GM19452 (cell line): ENCODE data around the gene SLC39A11.

Source experiments
- ATAC-seq: cut with Tn5 transposase; IDR thresholded peaks from one replicate; pipeline ENCODE4 v1.9.1; 2021; ENCODE audit not compliant: unreplicated experiment

SLC39A11 gene

DNA sequence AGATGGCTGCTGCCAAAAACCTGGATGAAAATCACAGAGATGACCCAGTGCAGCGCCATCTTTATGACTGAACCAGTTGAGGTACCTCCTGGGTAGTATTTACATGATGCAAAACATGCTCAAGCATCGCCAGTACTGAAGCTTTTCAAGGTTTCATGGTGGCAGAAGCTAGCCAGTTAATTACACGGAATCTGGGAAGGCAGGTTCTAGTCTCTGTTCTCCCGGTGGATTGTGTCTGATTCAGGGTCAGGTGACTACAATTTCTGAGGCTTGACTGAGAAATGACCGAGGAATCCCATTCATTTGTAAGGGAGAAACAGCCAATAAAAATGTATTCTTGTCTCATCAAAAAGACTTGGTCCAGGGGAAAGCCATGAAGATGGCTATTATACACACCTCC is 209.1 kb downstream of the SLC39A11 start:
- ATAC-seq = no peak

DNA sequence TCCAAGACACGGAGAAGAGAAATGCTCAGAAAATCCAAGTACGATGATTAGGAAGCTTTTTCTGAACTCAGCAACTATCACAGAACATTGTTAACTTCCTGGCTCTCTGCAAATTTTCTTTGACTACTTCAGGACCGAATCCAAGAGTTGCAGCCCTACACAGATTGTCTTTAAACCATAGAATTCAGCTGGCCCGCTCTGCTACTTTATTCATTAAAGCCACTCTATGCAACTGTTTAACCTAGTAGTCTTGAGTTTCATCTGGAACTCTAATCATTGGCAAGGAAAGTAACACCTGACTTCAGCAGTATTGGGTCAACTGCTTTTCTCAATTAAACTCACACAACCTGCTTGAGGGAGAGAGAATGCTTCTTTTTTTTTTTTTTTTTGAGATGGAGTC is 210.1 kb downstream of the SLC39A11 start:
- no peak for ATAC-seq

DNA sequence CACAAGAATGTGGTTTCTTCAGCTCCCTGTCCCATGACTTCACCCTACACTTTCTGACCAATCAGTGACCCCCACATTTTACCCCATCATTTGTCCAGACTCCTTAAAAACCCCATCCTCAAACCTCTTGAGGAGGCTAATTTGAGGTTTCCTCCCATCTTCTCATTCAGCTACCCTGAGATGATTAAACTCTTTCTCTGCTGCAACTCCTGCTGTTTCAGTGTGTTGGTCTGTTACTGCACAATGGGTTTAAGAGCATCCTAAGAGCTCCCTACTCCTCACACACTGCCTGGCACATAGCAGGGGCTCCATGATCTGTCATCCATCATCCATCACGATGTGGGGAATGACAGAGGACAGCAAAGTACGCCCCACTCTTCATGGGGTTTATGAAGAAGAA is 212.6 kb downstream of the SLC39A11 start:
- no peak for ATAC-seq

DNA sequence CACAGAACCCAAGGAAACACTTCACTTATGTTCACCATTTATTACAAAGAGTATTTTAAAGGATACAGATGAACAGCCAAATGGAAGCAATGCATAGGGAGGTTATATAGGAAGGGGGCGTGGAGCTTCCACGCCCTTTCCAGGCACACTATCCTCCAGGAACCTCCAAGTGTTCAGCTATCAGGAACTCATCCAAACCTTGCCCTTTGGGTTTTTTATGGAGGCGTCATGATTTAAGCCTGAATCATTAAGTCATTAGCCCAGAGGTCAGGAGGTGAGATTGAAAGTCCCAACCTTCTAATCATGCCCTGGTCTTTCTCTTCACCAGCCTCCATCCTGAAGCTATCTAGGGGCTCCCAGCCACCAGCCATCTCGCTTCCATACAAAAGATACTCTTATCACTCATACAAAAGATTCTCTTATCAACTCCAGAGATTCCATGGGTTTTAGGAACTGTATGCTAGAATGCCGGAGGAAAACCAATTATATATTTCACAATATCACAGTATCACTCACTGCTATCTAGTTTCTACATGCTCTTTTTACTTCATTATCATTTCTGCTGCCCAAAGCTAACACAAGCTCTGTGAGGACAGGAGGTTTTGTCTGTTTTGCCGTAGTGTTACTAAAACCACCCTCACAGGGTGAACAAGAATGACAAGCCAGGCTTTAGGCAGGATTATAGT is 213.4 kb downstream of the SLC39A11 start:
- no peak for ATAC-seq

DNA sequence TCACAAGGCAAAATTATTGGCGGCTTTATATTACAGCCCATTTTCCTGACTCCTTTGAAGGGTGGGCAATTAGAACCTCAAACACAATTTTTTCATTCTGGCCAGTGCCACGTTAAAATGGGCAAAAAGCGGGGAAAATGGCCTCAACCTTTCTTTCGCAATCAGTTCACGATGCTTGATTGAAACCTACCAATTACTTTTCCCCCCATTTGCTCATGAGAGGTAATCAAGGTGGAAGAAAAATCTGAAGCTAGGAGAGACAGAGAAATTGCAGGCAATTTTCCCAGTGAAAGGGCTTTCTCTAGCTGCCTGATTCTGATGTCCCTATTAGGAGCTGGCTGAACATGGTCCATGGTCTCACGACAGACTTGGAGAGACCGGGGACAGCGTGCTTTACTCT is 215.1 kb downstream of the SLC39A11 start:
- ATAC-seq = no peak

DNA sequence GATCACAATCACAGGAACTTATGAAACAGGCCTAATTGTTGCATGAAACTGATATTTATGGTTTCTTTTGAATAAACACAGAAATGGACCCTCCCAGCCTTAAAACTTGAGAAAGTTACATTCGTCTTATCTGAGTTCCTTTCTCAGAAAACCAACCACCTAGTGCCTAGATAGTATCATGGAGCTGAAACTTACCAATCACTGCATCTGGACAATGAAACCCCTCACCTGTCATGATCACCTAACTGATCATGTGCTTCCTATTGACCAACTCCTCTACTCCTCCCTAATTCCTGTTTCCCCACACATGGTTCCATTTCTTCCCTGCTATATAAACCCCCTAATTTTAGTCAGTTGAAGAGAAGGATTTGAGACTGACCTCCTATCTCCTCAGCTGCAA is 216.1 kb downstream of the SLC39A11 start:
- ATAC-seq = no peak

DNA sequence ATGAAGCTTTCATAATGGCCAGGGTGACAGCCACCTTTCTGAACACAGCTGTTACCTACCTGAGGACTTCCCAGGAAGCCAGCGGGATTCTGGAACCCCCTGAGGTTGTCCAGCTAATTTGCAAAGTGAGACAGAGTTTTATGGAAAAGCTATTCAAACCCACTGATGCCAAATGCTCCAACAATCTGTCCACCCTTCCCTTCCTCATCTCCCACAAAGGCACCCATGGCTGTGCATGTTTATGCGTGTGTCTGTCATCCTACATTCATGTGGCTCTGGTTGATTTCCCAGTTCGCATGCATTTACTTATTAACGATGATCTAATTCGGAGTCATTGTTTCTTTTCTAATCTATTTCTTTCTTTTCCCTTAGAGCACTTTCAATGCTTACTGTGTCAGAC is 217.1 kb downstream of the SLC39A11 start:
- no peak for ATAC-seq

DNA sequence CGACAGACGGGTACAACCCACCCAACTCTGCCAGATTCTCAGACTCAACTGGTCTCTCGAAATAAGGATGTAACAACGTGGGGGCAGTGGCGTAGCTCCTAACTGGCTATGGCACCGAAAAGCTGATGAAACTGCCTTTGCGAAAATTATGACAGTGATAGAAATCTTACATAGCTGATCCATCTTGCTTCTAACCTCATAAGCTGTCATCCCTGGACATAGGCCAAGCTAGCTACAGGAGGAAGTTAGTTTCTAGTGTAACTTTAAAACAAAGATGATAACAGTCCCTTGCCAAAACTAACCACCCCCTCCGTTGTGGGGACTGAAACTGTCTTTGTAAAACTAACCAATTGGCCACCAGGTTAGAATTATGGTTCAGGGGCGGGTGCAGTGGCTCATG is 220.1 kb downstream of the SLC39A11 start:
- no peak for ATAC-seq

DNA sequence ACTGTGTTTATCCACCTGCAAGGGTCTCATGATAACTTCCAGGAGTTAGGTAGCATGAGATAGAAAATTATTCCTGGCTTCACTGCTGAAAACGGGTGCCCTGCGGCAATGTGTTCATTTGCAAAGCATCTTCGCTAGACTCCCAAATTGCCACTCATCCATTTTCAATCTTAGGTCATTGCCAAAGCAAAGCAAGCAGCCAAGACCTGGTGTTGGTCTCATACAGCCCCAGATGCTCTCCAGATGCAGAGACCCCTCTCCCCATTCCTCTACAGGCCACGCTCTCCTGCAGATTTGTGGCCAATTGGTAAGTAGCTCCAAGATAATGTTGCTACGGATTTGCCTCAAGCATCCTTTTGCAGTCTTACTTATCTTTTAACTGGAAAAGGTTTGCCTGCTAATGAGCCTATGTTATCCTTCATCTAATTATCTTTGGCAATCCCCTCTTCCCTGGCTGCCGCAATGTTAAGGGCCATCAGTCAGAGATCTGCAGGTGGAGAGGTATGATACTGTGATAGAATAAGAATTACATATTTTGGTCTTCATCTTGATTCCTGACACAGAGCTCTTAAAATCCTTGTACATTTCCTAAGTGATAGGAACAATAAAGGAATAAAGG is 222.0 kb downstream of the SLC39A11 start:
- no peak for ATAC-seq

DNA sequence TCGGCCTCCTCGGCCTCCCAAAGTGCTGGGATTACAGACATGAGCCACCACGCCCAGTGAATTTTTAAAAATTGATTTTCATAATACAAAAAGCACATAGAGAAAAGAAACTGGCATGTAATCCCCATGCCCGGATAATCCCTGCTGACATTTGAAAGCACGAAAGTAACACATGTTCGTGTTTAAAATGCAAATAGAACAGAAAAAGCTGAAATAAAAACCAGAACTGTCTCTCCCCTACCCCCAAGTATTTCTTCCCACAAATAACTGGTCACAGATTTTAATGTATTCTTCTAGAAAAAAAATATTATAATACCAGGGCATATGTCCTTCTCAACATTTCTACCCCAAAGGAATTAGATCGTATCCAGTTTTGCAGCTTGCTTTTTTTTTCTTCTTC is 222.9 kb downstream of the SLC39A11 start:
- no peak for ATAC-seq

DNA sequence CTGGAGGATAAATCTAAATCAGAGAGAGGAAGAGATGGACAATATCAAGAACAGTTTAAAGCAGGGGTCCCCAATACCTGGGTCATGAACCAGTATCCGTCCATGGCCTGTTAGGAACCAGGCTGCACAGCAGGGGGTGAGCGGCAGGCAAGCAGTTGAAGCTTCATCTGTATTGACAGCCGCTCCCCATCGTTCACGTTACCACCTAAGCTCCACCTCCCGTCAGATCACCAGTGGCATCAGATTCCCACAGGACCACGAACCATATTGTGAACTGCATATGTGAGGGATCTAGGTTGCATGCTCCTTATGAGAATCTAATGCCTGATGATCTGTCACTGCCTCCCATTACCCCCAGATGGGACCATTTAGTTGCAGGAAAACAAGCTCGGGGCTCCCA is 226.5 kb downstream of the SLC39A11 start:
- ATAC-seq = no peak

DNA sequence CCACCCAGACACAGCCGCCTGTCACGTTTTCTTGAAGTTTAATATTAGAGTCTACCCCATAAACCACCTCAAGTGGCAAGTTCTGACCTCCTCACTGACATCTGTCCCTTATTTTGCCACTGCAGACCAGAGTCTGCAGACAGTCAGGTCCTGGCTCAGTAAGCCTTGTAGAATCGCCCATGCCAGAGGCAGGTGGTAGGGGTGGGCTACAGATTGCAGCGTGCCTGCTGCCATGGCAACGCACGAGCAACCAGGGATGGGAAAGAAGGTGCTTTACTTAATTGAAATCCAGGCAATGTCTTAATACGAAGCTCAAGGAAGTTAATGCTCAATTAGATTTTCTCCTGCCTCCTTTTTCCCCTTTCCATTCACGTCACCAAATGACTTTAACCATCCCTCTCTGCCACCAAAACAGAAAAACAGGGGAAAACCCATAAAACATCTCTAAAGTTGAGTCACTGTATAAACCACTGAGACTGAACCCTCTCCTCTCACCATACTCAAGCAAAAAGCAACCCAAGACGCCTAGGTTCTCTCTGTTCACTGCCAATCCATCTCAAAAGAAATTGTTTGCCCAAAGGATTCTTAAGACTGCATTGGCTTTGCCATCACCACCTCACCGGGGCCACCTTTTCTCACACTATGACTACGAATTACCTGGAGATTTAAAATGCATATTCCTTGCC is 228.8 kb downstream of the SLC39A11 start:
- no peak for ATAC-seq

DNA sequence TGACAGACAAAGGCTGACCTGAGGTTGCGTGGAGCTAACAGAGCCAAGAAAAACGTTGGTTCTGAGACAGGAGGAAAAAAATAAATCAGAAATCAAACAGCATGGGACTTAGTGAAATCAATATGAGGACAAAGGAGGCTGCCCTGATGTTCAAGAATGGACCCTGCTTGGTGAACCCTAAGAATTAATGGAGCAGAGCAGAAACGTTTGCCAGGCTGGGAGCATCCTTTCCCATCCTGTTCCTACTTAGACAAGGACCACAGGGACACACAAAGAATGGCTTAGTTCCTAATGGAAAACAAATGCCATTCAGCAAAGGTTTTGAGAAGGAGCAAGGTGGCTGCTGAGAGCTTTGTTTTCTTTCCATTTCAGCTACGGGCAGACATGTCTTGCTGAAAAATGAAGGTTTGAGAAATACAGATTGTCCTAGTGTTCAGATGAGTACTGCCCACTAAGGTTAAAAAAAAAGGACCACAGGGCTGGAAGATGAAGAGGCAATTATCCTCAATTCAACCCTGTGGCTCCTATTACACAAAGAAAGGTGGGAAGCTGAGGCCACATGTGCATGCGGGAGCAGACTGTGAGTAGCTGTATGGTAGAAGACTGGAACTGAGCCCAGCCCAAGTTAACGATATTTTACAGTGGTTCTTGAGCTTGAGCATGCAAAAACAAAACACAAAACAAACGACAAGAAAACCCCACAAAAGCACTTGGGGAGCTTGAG is 230.1 kb downstream of the SLC39A11 start:
- no peak for ATAC-seq

DNA sequence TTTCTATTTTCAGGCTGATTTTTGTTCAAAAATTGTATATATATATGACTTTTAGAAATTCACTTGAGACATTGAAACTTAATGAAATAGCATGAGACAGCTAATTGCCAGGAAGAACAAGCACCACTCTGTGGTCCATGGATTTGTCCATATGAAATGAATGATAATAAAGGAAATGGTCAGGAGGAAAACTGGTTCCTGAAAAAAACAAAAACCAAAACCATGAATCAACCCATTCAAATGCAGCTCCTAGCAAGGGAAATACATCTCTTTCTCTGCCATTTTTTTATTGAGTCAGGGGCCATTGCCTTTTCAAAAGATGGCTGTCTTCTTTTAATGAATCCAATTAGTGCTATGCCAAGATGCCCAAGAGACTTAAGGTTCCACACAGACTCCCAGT is 230.7 kb downstream of the SLC39A11 start:
- ATAC-seq = no peak

DNA sequence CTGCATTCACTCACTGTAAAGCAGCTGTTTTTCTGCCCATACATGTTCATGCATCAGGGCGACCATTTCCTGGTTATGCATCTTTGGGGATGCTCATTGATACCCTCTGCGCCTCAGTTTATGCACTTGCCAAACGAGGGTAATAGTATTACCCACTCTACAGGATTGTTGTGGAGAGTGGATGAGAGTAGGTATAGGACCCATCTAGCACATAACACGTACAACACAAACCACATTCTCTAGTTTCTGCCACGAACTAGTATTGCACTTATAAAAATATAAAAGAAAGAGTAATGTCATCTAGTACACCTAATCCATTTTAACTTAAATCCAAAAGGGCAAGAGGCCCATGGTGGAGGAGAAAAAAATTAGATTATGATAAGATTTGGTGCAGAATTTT is 231.7 kb downstream of the SLC39A11 start:
- no peak for ATAC-seq

DNA sequence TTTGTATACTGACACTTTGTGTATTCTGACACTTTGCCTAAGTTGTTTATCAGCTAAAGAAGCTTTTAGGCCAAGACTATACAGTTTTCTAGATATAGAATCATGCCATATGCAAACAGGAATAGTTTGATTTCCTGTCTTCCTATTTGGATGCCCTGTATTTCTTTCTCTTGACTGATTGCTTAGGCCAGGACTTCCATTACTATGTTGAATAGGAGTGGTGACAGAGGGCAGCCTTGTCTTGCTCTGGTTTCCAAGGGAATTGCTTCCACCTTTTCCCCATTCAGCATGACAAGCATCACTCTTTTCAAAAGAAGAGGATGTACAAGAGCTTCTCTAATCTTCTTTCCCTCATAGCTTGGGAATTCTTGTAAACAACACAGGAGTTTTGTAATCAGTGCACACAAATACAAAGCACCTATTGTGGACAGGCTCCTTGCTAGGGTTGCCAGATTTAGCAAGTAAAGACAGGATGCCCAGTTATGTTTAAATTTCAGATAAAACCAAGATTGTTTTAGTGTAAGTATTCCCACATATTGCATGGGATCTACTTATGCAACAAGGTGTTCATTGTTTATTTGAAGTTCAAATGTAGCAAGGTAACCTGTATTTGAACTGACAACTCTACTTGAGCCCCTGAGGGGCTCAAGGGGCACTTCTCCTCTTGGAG is 233.5 kb downstream of the SLC39A11 start:
- ATAC-seq = no peak

DNA sequence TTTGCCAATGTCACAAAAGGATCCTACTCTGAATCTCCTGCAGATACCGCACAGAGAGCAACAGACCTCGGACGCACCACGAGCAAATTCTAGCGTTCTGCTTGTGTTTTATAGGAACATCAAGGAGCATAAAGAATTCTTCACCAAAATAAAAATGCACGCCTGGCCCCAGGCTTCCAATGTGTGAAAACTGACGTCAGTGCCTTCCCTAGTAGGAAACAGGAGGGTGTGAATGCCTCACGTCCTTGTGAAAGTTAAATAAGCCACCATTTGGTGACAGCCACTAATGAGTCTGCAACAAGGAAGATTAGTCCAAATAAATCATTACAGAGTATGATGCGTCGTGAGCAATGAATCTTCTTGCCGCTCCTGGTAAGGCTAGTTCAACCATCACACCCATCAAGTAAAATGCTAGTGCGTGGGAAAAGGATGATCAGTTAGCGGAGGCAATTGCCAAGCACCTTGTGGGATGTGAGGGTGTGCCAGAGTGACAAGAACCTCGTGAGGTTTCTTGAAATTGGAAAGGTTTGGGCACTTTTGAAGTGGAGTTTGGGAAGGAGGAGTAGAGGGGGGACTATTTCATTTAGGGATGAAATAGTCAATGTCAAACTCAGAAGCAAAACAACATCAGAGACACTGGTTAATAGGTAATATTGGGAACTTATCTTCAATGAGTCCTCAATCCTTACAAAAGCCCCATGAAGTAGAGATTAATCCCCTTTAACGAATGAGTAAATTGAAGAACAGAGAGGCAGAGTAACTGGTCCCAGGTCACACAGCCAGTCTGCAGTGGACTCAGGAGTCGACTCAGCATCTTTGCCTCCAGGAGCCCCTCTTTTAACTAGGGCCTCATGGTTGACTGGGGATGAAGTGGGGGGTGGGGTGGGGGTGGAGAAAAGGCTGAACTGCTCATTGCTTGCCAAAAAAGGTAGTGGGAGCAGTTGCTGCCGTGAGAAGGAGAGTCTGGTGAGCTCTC is 238.8 kb downstream of the SLC39A11 start:
- ATAC-seq = no peak

DNA sequence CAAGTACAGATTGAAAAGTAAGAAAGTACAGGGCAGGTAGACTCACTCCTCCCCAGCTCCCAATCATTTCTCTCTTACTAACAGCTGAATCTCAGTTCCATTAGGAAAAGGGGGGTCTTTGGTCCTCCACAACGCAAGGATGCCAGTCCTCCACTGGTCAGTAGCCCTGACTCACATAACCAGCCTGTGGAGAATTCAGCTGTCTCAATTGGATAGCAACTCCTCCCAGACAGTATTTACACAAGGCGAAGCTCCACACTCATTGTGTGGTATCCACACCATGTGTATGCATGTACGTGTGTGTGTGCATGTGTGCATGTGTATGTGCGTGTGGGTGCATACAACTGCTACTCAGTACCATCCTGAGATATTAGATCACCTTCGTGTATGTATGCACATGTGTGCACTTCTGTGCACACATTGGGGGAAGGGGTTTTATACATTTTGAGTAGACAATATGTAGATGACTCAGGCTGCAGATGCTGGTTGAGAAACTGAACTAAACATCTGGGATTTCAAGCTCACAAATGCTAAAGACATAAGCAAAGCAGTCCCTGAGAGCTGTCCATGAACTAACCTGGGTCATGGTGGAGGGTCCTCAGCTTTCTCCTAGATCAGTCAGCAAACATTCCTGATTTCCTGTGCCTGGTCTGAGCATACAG is 240.1 kb downstream of the SLC39A11 start:
- no peak for ATAC-seq

DNA sequence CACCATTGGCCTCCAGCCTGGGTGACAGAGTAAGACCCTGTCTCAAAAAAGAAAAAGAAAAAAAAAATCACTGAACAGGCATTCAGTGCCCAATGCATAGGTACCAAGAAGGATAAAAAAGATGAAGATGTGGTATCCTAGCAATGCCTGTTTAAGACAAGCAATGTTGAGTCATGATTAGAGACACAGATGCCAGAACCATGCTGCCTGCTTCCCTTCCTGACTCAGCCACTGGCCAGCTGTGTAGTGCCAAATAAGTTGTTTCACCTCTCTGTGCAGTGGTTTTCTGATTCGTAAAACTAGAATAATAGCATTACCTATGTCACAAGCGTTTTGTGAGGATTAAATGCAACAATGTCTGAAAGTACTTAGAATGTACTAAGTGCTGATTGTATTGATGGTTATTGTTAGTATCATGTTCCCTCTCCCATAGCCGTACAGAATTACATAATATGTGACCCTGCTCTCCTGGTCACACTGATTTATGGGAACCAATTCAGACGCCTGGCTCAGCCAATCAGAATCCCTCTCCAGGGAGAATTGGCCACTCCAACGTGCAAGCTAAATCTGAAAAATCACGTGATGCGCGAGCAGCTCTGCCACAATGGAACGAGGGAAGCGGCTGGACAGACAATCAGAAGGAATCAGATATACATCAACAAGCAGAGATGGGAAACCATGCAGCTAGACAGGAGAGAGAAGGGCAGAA is 241.9 kb downstream of the SLC39A11 start:
- ATAC-seq = no peak
